ENCODE results near the gene OPN5.

OPN5 gene

DNA sequence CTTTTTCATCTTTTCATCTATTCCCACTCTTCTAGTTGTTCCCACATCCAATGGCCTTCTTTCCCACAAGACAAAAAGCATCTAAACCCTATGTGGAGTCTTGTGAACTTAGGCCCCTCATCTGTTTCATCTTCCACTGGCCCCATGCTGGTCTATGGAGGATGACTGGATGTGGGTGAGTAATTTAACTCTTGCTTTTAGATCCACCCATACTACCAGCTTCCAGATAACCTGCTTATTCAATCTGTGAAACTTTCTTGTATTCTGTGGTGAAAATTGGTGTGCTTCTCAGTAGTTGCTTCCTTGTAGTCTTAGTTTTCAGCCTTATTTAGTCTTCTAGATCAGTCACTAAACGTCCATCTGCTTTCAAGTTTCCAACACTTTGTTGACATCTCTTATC, 64.9 kb downstream of the OPN5 start:
- ATAC-seq = no peak
- TF ChIP-seq, protein P1, sequence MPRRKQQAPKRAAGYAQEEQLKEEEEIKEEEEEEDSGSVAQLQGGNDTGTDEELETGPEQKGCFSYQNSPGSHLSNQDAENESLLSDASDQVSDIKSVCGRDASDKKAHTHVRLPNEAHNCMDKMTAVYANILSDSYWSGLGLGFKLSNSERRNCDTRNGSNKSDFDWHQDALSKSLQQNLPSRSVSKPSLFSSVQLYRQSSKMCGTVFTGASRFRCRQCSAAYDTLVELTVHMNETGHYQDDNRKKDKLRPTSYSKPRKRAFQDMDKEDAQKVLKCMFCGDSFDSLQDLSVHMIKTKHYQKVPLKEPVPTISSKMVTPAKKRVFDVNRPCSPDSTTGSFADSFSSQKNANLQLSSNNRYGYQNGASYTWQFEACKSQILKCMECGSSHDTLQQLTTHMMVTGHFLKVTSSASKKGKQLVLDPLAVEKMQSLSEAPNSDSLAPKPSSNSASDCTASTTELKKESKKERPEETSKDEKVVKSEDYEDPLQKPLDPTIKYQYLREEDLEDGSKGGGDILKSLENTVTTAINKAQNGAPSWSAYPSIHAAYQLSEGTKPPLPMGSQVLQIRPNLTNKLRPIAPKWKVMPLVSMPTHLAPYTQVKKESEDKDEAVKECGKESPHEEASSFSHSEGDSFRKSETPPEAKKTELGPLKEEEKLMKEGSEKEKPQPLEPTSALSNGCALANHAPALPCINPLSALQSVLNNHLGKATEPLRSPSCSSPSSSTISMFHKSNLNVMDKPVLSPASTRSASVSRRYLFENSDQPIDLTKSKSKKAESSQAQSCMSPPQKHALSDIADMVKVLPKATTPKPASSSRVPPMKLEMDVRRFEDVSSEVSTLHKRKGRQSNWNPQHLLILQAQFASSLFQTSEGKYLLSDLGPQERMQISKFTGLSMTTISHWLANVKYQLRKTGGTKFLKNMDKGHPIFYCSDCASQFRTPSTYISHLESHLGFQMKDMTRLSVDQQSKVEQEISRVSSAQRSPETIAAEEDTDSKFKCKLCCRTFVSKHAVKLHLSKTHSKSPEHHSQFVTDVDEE (CRISPR knock-in tag; IDR thresholded peaks at IDR 0.05) = no peak
- TF ChIP-seq ZNF70 (CRISPR knock-in tag; IDR thresholded peaks at IDR 0.05) (no peak), TCF4 (CRISPR knock-in tag; IDR thresholded peaks at IDR 0.05; ENCODE audit: borderline replicate concordance) (no peak)

DNA sequence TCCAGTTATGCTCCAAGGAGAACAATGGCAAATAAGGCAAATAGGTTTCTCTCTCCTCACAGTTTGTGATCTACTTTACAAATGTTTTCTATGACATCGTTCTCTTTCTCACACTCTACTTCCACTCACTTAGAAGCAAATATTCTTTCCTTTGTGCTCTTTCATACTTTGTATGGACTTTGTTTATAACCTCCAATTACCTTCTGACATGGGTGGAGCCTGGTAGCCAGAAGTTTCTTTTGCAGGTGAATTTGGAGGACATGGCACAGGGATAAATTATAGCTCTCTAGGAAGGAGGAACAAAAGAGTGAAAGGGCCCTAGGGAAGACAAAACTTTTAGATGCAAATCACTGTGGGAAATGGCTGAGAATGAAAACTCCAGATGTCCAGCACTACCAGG, 69.3 kb downstream of the OPN5 start:
- ATAC-seq = no peak
- TF ChIP-seq TCF4 (CRISPR knock-in tag; IDR thresholded peaks at IDR 0.05; ENCODE audit: borderline replicate concordance) (no peak), ISL1 (CRISPR knock-in tag; IDR thresholded peaks at IDR 0.05) (no peak), PPARA (CRISPR knock-in tag; IDR thresholded peaks at IDR 0.05; ENCODE audit: borderline replicate concordance) (no peak), CSDC2 (CRISPR knock-in tag; IDR thresholded peaks at IDR 0.05) (no peak), RARB (CRISPR knock-in tag; IDR thresholded peaks at IDR 0.05) (no peak), TOX (CRISPR knock-in tag; IDR thresholded peaks at IDR 0.05; ENCODE audit: borderline replicate concordance) (no peak), ARNTL (CRISPR knock-in tag; IDR thresholded peaks at IDR 0.05; ENCODE audit: borderline replicate concordance, low read depth) (no peak), ZFP3 (CRISPR knock-in tag; IDR thresholded peaks at IDR 0.05) (no peak), SNAI2 (CRISPR knock-in tag; IDR thresholded peaks at IDR 0.05) (no peak), OSR1 (CRISPR knock-in tag; IDR thresholded peaks at IDR 0.05) (no peak)
- TF ChIP-seq, protein P1 (CRISPR knock-in tag; IDR thresholded peaks at IDR 0.05) = no peak

- peak; percentile 53; the same call in 2 of the 3 replicates for ATAC-seq
Observed at GRCh38 chr6:47852727-47853126, 70.9 kb downstream of the OPN5 start.

More at GRCh38 chr6:47852727-47853126, 70.9 kb downstream of the OPN5 start:
- TF ChIP-seq ZFP3 (CRISPR knock-in tag; IDR thresholded peaks at IDR 0.05) (no peak), RARB (CRISPR knock-in tag; IDR thresholded peaks at IDR 0.05) (no peak), OSR1 (CRISPR knock-in tag; IDR thresholded peaks at IDR 0.05) (no peak), POU6F1 (CRISPR knock-in tag; IDR thresholded peaks at IDR 0.05; ENCODE audit: borderline replicate concordance, low read depth) (no peak), CSDC2 (CRISPR knock-in tag; IDR thresholded peaks at IDR 0.05) (no peak), ZNF565 (CRISPR knock-in tag; conservative IDR thresholded peaks at IDR 0.05; ENCODE audit: low read depth) (no peak), PPARA (CRISPR knock-in tag; IDR thresholded peaks at IDR 0.05; ENCODE audit: borderline replicate concordance) (no peak), GLIS3 (CRISPR knock-in tag; IDR thresholded peaks at IDR 0.05) (no peak), ZNF8 (CRISPR knock-in tag; IDR thresholded peaks at IDR 0.05) (no peak), ESRRG (CRISPR knock-in tag; IDR thresholded peaks at IDR 0.05) (no peak), TOX (CRISPR knock-in tag; IDR thresholded peaks at IDR 0.05; ENCODE audit: borderline replicate concordance) (no peak), BACH2 (CRISPR knock-in tag; IDR thresholded peaks at IDR 0.05; ENCODE audit: borderline replicate concordance) (no peak), CREB5 (CRISPR knock-in tag; IDR thresholded peaks at IDR 0.05; ENCODE audit: low read depth) (no peak)
- TF ChIP-seq, protein P1 (CRISPR knock-in tag; IDR thresholded peaks at IDR 0.05) = no peak

All from SK-N-SH treated with all-trans-retinoic acid at 6 μM for 48 hours (cell line).